K562 (cell line): ENCODE measurements around the gene HSDL1. TPM values are rescaled to one million over a fixed set of nuclear protein-coding genes. Genes with fewer than 3 reads are reported as not detected.
A peak's percentile ranks its signal among the peaks of the same experiment; 100 is the strongest.

Experiments used
- ATAC-seq: fragments of 200-7000 bp; cut with Tn5 transposase; 3 replicates; pipeline ENCODE4 v1.9.1; 2020; ENCODE audit warnings: moderate library complexity
- BruUV-seq: library from RNA; stranded (reverse); fragments of 400-500 nt; replicated peaks from 2 replicates; lab custom pipeline; 2021; lab: Mats Ljungman, UMichigan
- CTCF ChIA-PET: fragments of 300-600 bp; formaldehyde crosslinking; extraction: SDS; loops from one replicate; lab custom pipeline; 2021; ENCODE audit warnings: low intra/inter-chr PET ratio; lab: Yijun Ruan, JAX
- POLR2A ChIA-PET: fragments of 300-600, 350-650 bp; sonication (Branson Sonifier 250); formaldehyde crosslinking; extraction: SDS; loops from one replicate; lab custom pipeline; 2021; ENCODE audit warnings: antibody characterized with exemption, inconsistent platforms; lab: Yijun Ruan, JAX
- DNase-seq, 4 experiments: peaks; one replicate each; pipeline versions ENCODE4 v3.0.0 to v3.0.0-alpha.2; 2011 to 2018; ENCODE audit warnings: low spot score in 3 of 4, mixed read lengths in 3 of 4; ENCODE audit errors: extremely low read depth in 1 of 4
- FAIRE-seq: peaks from 2 replicates; lab custom pipeline; 2011; peaks lifted over from hg19 to GRCh38; lab: Jason Lieb, UNC
- H2AFZ ChIP-seq: 2 replicates; pipeline ENCODE4 v1.6.0; 2011; ENCODE audit warnings: low read depth, low read length, control low read depth, inconsistent platforms
- H3K27ac ChIP-seq: fragments of 200-600 bp; 3 replicates; pipeline ENCODE4 v1.8.0; 2011; ENCODE audit warnings: low read depth, mild to moderate bottlenecking, control low read depth, inconsistent platforms, low read length, moderate library complexity, mixed read lengths; ENCODE audit errors: extremely low read depth
- H3K27me3 ChIP-seq, 2 experiments: fragments of 300-600 bp in 1 of 2; 2 replicates in 1 of 2; 3 replicates in 1 of 2; pipeline versions ENCODE4 v1.6.0 to v1.8.0; 2011; ENCODE audit warnings: inconsistent platforms in 2 of 2, low read length in 2 of 2, mild to moderate bottlenecking in 1 of 2, mixed read lengths in 1 of 2, moderate library complexity in 1 of 2; ENCODE audit not compliant: control insufficient read depth in 2 of 2, insufficient read depth in 2 of 2
- H3K36me3 ChIP-seq: fragments of 300-600 bp; 3 replicates; pipeline ENCODE4 v1.8.0; 2011; ENCODE audit warnings: mild to moderate bottlenecking, low read length, inconsistent platforms; ENCODE audit not compliant: control insufficient read depth, insufficient read depth
- H3K4me1 ChIP-seq, 2 experiments: fragments of 200-600 bp in 1 of 2; replicated peaks in 1 of 2; 2 replicates in 1 of 2; 3 replicates in 1 of 2; pipeline versions ENCODE4 v1.5.1 to v1.8.0; 2011; ENCODE audit warnings: inconsistent platforms in 2 of 2, low read length in 2 of 2, mild to moderate bottlenecking in 1 of 2, mixed read lengths in 1 of 2, moderate library complexity in 1 of 2; ENCODE audit not compliant: control insufficient read depth in 2 of 2, insufficient read depth in 2 of 2
- H3K4me2 ChIP-seq: 2 replicates; pipeline ENCODE4 v1.6.1; 2011; ENCODE audit warnings: low read length, control low read depth, inconsistent platforms, mixed read lengths; ENCODE audit not compliant: insufficient read depth
- H3K4me3 ChIP-seq: fragments of 200-600 bp; sonication (generic), shearing (Covaris generic); 2 replicates; pipeline ENCODE4 v1.5.1; 2016; ENCODE audit warnings: control low read depth, inconsistent platforms
- H3K79me2 ChIP-seq: fragments of 200-600 bp; 3 replicates; pipeline ENCODE4 v1.8.0; 2011; ENCODE audit warnings: low read length, inconsistent platforms; ENCODE audit not compliant: control insufficient read depth, insufficient read depth
- H3K9ac ChIP-seq, 2 experiments: 2 replicates each; pipeline versions ENCODE4 v1.6.0 to v1.6.1; 2011; ENCODE audit warnings: low read depth in 2 of 2, low read length in 2 of 2, control low read depth in 1 of 2, inconsistent platforms in 1 of 2, mild to moderate bottlenecking in 1 of 2, mixed read lengths in 1 of 2; ENCODE audit not compliant: insufficient read depth in 1 of 2
- H3K9me1 ChIP-seq: one replicate; pipeline ENCODE4 v1.6.0; 2011; ENCODE audit warnings: inconsistent platforms, mild to moderate bottlenecking, low read length, moderate library complexity; ENCODE audit not compliant: control insufficient read depth, insufficient read depth
- H3K9me3 ChIP-seq: replicated peaks from 2 replicates; pipeline ENCODE4 v1.5.1; 2011; ENCODE audit warnings: low read depth, low read length, inconsistent platforms; ENCODE audit not compliant: control insufficient read depth, insufficient read depth
- H4K20me1 ChIP-seq: replicated peaks from 2 replicates; pipeline ENCODE4 v1.6.1; 2011; ENCODE audit warnings: low read length, inconsistent platforms, mixed read lengths; ENCODE audit not compliant: control insufficient read depth, insufficient read depth
- ADNP ChIP-seq: fragments of 200-800 bp; sonication (Bioruptor generic); IDR thresholded peaks from 2 replicates; pipeline ENCODE4 v1.6.1; 2016; ENCODE audit warnings: missing genetic modification characterization, missing compliant biosample characterization
- C11orf30 ChIP-seq: fragments of 450-650 bp; IDR thresholded peaks from 2 replicates; pipeline ENCODE4 v1.6.1; 2016; ENCODE audit warnings: low read depth, mild to moderate bottlenecking
- CBX5 ChIP-seq: IDR thresholded peaks from 2 replicates; pipeline ENCODE4 v1.6.1; 2014; ENCODE audit warnings: low read depth, borderline replicate concordance
- CTBP1 ChIP-seq: fragments of 450-650 bp; IDR thresholded peaks from 2 replicates; pipeline ENCODE4 v1.6.1; 2016; ENCODE audit warnings: borderline replicate concordance
- ILF3 ChIP-seq: fragments of 450-650 bp; IDR thresholded peaks from 2 replicates; pipeline ENCODE4 v1.6.1; 2018; ENCODE audit warnings: antibody characterized with exemption, mild to moderate bottlenecking, moderate library complexity, borderline replicate concordance
- JUND ChIP-seq, 2 experiments: IDR thresholded peaks; 2 replicates in 1 of 2; 3 replicates in 1 of 2; pipeline ENCODE4 v1.6.1; 2011; ENCODE audit warnings: borderline replicate concordance in 2 of 2, low read depth in 2 of 2, low read length in 2 of 2, improper control_type of control experiment in 1 of 2, missing biosample characterization in 1 of 2, missing genetic modification characterization in 1 of 2, missing genetic modification reagents in 1 of 2
- KDM1A ChIP-seq, 2 experiments: fragments of 450-650 bp; IDR thresholded peaks; 2 replicates each; pipeline ENCODE4 v1.6.1; 2016; ENCODE audit warnings: mild to moderate bottlenecking in 2 of 2
- MAFG ChIP-seq: fragments of 450-650 bp; conservative IDR thresholded peaks from 2 replicates; pipeline ENCODE4 v1.6.1; 2016; ENCODE audit warnings: missing genetic modification characterization, missing compliant biosample characterization
- TAF9B ChIP-seq: fragments of 450-650 bp; IDR thresholded peaks from 2 replicates; pipeline ENCODE4 v1.6.1; 2018; ENCODE audit warnings: mild to moderate bottlenecking; ENCODE audit not compliant: partially characterized antibody
- TEAD1 ChIP-seq, 2 experiments: fragments of 450-650 bp in 1 of 2; sonication (generic) in 1 of 2; formaldehyde crosslinking; IDR thresholded peaks; 2 replicates each; pipeline versions ENCODE4 v1.4.0 to v1.8.0; 2020 to 2022; ENCODE audit warnings: mild to moderate bottlenecking in 2 of 2, missing genetic modification reagents in 1 of 2
- TEAD4 ChIP-seq, 2 experiments: sonication (generic) in 1 of 2; formaldehyde crosslinking in 1 of 2; IDR thresholded peaks; 2 replicates each; pipeline versions ENCODE4 v1.6.1 to v1.8.0; 2012 to 2022; ENCODE audit warnings: borderline replicate concordance in 1 of 2, inconsistent platforms in 1 of 2, low read length in 1 of 2, mild to moderate bottlenecking in 1 of 2, missing genetic modification reagents in 1 of 2
- ZNF316 ChIP-seq: fragments of 450-650 bp; IDR thresholded peaks from 2 replicates; pipeline ENCODE4 v1.6.1; 2016
- ZNF76 ChIP-seq: fragments of 250-450 bp; sonication (Bioruptor Pico); IDR thresholded peaks from 2 replicates; pipeline ENCODE4 v1.4.0; 2020; ENCODE audit warnings: mild to moderate bottlenecking, moderate library complexity, borderline replicate concordance
- WGBS: fragments of 100-300 bp; shearing (Covaris generic); methylation state at CpG from one replicate; pipeline ENCODE4 v1.1.6; 2016; ENCODE audit warnings: low coverage, mixed read lengths; ENCODE audit not compliant: insufficient coverage; ENCODE audit errors: missing lambda C conversion rate; 5-methylcytosine and 5-hydroxymethylcytosine counted together
- in situ Hi-C: fragments of 300-500 bp; cut with MboI; formaldehyde crosslinking; loops from 4 replicates; pipeline ENCODE4 v1.15.0; 2018; ENCODE audit warnings: inconsistent platforms, mixed read lengths
- intact Hi-C: fragments of 100-400 bp; cut with micrococcal nuclease; formaldehyde crosslinking; loops from 2 replicates; pipeline ENCODE4 v1.14.2; 2022
- polyA plus RNA-seq, 8 experiments: library from polyadenylated mRNA; depleted of rRNA in 4 of 8; stranded (reverse) in 5 of 8; unstranded in 3 of 8; fragments of >200 nt; fragmentation: Nextera tagmentation in 2 of 8; fragmentation: Illumina TruSeq in 1 of 8; extraction: Ambion mirVana in 2 of 8; extraction: Trizol in 1 of 8; gene quantifications; 2 replicates each; pipeline versions ENCODE4 v1.2.1 to v1.2.3, GENCODE V29; 2011 to 2014; ENCODE audit warnings: inconsistent platforms in 1 of 8, missing spikeins in 1 of 8
- total RNA-seq, 7 experiments: library from RNA; depleted of rRNA in 6 of 7; stranded (reverse); fragments of >200 nt in 6 of 7; fragmentation: Illumina TruSeq in 2 of 7; extraction: Trizol in 2 of 7; gene quantifications; 2 replicates each; pipeline versions ENCODE4 v1.2.1 to v1.2.3, GENCODE V29; 2011 to 2021; ENCODE audit warnings: low replicate concordance in 1 of 7
- TF ChIP-seq, protein P1 (sequence below): fragments of 250-450 bp; sonication (Bioruptor Pico); IDR thresholded peaks from 2 replicates; pipeline ENCODE4 v1.4.0; 2020; ENCODE audit warnings: mild to moderate bottlenecking, moderate library complexity

HSDL1 gene
- total and polyA plus RNA-seq, 9 of the 15 experiments (the other 6 are each of a cell fraction or from before 2014, with no cell fraction given): 14.8 to 41.2 (median 27.7) TPM

DNA sequence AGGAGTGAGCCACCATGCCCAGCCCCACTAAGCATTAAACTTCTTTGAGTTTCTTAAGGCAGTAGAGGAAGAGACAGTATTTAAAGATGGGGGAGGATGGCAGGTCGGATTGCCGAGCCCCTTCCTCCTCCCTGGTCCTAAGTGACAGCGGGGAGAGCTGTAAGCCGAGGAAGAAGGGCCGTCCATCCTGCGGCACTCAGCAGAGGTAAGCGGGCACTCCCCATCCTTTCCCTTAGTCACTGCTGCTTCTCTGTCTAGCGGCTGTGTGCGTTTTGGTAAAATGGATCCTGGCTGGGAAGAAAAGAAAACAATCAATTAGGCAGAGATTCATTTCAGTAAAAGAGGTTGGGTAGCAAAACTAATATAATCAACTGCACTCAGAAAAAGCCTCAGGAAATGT, 14.0 kb upstream of the HSDL1 start:
- Histone ChIP-seq H3K4me3 (no peak overlapping the region), H3K27ac (no peak overlapping the region), H3K9me3 (no peaks in the 10 kb centered on the region), H3K4me1 (peaks cover 0 to 4% of the 10 kb centered on the region in 2 experiments; a peak in 1 of 5 replicates), H2AFZ (no peak overlapping the region), H3K79me2 (no peaks in the 10 kb centered on the region), H3K36me3 (no peaks in the 10 kb centered on the region), H4K20me1 (no peaks in the 10 kb centered on the region), H3K9me1 (no peaks in the 10 kb centered on the region), H3K4me2 (no peak overlapping the region), H3K27me3 (peaks cover 39 to 65% of the 10 kb centered on the region in 2 experiments), H3K9ac (no peak overlapping the region)
- intact Hi-C loops: no loop called here
- no TSS peak for BruUV-seq
- TF ChIP-seq ADNP (0 out of 2 replicates have a peak, but pooled peaks have one; percentile 25), ILF3 (no peak), KDM1A (IDR thresholded peaks at IDR 0.05) (0 out of 4 replicates have a peak, but pooled peaks of 1 of the 2 experiments have one; percentile 4), TAF9B (no peak), CTBP1 (peak; percentile 20; the same call in 1 of the 2 replicates)
- FAIRE-seq: no peak
- no peak for DNase-seq
- WGBS: 3% methylated on average over 9 of the region's 9 CpGs
- in situ Hi-C loops: no loop called here
- CTCF ChIA-PET: no interaction called here
- peak; percentile 47 for ATAC-seq
- POLR2A ChIA-PET: interaction anchor here (0.6 kb wide), 1 partner anchor 21 kb away, joined by 3 read pairs; no protein-coding TSS in a partner anchor

DNA sequence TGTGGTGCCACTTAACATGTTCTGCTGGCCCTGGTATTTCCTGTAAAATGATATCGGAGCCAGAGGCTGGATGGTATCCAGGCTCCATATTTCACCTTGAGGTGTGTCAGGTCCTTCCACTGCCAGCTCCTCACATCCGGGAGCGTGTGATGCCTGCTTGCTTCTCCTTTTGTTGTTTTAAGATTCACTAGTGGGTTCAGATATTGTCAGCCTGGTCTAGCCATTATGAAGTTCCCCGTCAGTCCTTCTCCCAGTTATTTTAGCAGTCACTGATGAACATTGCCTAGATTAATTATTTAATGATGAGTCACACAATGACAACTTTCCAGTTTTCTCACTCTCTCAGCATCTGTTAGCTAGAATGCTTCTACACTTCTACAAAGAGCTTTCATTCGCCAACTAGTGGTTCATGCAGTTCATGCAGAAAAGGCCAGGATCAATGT, 11.4 kb upstream of the HSDL1 start:
- Histone ChIP-seq H2AFZ (no peak overlapping the region), H3K9me1 (no peaks in the 10 kb centered on the region), H4K20me1 (no peaks in the 10 kb centered on the region), H3K36me3 (no peaks in the 10 kb centered on the region), H3K9me3 (no peaks in the 10 kb centered on the region), H3K4me1 (peaks cover 0 to 4% of the 10 kb centered on the region in 2 experiments; a peak in 1 of 5 replicates), H3K4me2 (no peak overlapping the region), H3K4me3 (no peak overlapping the region), H3K79me2 (no peaks in the 10 kb centered on the region), H3K9ac (no peak overlapping the region), H3K27ac (no peak overlapping the region), H3K27me3 (peaks cover 28 to 56% of the 10 kb centered on the region in 2 experiments; a peak in 4 of 5 replicates)
- WGBS: 21% methylated on average over 5 of the region's 5 CpGs
- in situ Hi-C loops (no loop called here), intact Hi-C loops (no loop called here)
- ChIA-PET POLR2A (interaction anchor here (1.2 kb wide), 2 partner anchors 11 to 14 kb away, joined by 3 to 4 read pairs; no protein-coding TSS in a partner anchor), CTCF (no interaction called here)
- DNase-seq (no peak), ATAC-seq (peak; percentile 39; the same call in 1 of the 3 replicates), FAIRE-seq (no peak)
- no TSS peak for BruUV-seq
- TF ChIP-seq TEAD1 (CRISPR knock-in tag; IDR thresholded peaks at IDR 0.05): 0 out of 4 replicates have a peak, but pooled peaks of 1 of the 2 experiments have one; percentile 9
- TF ChIP-seq C11orf30: 0 out of 2 replicates have a peak, but pooled peaks have one; percentile 15
- TF ChIP-seq ZNF316: peak; percentile 35; the same call in 1 of the 2 replicates
- peak; percentile 52; the same call in 1 of the 2 replicates for TF ChIP-seq MAFG (tag)
- no peak for TF ChIP-seq CBX5
- TF ChIP-seq, protein P1, sequence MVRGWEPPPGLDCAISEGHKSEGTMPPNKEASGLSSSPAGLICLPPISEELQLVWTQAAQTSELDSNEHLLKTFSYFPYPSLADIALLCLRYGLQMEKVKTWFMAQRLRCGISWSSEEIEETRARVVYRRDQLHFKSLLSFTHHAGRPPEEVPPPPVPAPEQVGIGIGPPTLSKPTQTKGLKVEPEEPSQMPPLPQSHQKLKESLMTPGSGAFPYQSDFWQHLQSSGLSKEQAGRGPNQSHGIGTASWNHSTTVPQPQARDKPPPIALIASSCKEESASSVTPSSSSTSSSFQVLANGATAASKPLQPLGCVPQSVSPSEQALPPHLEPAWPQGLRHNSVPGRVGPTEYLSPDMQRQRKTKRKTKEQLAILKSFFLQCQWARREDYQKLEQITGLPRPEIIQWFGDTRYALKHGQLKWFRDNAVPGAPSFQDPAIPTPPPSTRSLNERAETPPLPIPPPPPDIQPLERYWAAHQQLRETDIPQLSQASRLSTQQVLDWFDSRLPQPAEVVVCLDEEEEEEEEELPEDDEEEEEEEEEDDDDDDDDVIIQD: no peak
- TF ChIP-seq ZNF76 (CRISPR knock-in tag): no peak
- no peak for TF ChIP-seq JUND (IDR thresholded peaks at IDR 0.05; ENCODE audit: borderline replicate concordance, low read depth, low read length)
- 0 out of 3 replicates have a peak, but pooled peaks have one; percentile 8 for TF ChIP-seq JUND (tag; IDR thresholded peaks at IDR 0.05; ENCODE audit: borderline replicate concordance, low read depth, low read length)
- no peak for TF ChIP-seq TEAD4 (IDR thresholded peaks at IDR 0.05; ENCODE audit: low read length)
- no peak for TF ChIP-seq TEAD4 (CRISPR knock-in tag; IDR thresholded peaks at IDR 0.05; ENCODE audit: borderline replicate concordance)
